HG03103 (cell line): ENCODE measurements around the gene RHOBTB3.
"Not testable (repeated sequence)": the region's sequence is repeated elsewhere in the genome, so short reads cannot be mapped to it uniquely, and the experiment has no call there.

Experiments used
- ATAC-seq: cut with Tn5 transposase; IDR thresholded peaks from one replicate; pipeline ENCODE4 v1.9.1; 2021; ENCODE audit warnings: low read depth; ENCODE audit not compliant: unreplicated experiment

RHOBTB3 gene

DNA sequence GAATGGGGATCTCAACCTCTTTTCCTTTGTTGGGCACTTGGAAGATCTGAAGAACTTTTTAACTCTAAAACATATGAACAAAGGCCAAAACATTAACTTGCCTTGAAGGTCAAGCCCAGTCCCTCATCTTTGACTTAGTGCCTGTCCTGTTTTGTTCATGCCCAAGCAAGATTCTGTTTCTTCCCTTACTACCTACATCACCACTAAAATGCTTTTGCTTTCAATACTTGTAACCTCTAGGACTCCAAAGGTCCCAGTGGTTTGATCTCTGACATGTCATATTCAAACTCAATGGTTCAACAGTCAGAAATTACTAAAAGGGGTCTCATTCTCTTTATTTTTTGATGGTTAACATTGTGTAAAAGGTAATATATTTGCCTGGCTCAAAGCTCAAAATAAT, 67.4 kb downstream of the RHOBTB3 start:
- ATAC-seq: no peak

DNA sequence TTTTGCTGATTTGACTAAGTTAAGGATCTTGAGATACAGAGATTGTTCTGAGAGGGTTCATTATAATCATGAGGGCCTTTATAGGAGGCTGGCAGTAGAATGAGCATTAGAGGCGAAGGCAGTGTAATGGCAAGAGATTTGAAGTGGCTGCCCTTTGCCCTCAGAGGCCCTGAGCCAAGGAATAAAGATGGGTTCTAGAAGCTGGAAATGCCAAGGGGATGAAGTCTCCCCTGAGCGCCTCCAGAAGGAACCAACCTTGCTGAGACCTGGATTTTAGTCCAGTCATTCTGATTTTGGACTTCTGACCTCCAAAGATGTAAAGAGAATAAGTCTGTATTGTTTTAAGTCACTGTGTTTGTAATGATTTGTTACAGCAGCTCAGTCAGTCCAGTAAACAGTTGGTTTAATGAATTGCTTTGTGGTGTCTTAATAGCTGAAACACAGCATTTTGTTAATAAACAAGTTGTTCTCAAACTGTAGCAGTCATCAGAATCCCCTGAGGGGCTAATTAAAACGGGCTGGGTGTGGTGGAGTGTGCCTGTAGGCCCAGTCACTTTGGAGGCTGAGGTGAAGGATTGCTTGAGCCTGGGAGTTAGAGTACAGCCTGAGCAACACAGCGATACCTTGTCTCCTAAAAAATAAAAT, 68.2 kb downstream of the RHOBTB3 start:
- ATAC-seq: no peak

DNA sequence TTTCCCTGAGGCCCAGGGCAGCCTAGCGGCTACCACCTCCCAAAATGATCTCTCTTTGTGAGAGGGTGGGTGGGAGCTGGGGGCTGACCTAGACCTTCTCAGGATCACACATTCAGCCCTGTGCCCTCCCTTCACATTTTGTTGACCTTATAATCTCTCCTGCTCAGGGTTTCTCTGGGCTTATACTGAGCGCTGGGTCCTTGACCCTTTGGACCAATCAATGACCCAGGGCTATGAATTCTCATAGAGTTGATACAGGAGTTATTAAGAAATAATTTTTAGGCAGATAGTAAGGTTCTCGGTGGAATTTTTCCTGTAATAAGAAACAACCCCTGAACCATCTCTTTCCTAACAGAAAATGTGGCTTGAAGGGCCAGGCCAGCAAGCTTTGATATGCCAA, 69.4 kb downstream of the RHOBTB3 start:
- ATAC-seq: no peak

DNA sequence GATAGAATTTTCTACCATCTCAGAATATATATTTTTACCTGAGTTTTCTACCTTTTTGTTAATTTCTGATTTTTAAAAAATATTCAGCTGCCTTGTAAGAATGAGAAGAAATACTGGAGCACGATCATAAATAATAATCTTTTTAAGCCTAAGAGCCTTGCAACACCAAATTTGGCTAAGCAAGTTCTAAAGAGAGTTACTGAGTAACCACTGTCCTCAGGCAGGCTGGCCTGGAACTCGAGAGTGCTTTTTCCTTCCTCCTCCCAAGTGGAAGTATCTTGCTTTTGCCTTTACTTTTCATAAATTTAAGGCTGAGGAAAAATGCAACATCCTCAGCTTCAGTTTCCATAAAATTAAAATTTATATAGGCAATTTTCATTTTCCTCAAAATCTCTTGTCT, 70.4 kb downstream of the RHOBTB3 start:
- ATAC-seq: no peak

DNA sequence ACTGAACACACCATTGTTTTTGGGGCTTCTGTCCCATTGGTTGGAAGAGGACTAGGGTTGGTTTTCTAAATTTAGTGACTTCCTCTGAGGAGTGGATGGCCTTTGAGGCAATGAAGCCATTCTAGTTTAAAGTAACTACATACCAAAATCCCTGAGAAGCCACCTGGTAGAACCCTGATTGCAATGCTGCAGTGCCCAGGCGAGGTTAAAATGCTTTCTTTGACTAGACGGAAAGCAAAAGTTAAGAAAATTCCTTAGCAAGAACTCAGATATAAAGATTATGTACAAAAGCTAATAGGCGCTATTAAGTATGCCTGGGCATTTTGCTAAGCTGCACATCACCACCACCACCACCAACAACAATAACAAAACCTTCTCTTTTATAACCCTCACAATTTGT, 70.8 kb downstream of the RHOBTB3 start:
- ATAC-seq: no peak

DNA sequence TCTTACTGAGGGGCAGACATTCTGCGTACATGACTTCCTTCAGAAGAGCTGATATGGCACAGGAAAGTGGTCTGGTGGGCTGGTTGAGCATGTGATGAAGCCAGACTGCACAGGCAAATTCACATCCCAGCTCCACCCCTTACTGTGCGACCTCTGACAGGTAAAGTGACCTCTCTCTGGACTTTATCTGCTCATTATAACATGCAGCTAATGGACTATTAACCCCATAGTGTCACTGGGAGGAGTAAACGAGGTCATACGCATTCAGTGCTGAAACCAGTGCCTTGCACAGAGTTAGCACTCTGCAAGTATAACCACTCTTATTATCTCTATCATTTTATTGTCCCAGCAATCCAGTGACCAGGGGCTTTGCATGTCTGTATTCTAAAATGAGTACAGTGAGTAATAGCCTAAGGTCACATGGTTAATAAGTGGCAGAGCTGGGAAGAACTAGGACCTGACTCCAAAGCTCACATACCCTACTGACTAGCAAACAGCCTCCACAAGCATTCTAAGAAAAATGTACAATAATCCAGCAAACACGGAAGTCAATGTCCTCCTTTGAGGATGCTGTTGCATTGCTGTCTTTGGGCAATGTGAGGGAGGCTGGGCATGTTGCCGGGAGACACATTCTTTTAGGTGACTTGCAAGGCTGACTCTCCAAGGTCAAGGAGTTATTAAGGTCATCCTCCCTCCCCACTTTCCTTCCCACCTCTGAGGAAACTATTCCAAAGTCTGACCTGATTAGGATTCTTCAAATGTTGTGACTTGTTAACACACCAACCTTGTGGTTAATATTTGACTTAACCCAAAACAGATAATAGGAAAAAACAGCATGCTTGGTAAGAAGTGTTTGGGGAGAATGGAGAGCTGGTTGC, 72.4 kb downstream of the RHOBTB3 start:
- ATAC-seq: no peak

DNA sequence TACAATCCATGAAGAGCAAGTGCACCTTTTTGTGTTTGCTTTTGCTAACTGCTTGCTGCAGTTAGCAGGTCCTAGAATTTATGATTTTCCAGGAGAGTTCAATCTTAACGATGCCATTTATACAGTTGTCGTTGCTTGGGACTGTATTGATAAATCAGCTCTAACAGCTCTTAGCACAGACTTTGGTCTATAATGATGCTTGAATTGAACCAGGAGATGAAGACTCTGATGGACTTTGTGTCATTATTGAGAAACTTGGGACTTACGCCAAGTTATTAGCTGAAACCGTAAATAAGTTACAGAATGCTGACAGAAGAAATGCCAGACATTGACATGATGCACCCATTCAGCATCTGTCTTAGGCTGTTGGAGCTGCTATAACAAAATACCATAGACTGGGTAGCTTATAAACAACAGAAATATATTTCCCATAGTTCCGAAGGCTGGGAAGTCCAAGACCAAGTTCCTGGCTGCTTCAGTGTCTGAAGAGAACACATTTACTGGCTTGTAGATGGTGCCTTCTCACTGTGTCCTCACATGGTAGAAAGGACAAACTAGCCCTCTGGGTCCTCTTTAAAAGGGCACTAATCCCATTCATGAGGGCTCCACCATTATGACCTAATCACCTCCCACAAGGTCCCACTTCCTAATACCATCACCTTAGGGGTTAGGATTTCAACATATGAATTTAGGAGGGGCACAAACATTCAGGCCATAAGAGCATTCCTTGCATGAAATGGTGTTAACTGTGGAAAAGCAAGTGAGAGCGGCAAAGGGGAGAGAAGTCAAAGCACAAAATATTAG, 73.8 kb downstream of the RHOBTB3 start:
- no peak for ATAC-seq

DNA sequence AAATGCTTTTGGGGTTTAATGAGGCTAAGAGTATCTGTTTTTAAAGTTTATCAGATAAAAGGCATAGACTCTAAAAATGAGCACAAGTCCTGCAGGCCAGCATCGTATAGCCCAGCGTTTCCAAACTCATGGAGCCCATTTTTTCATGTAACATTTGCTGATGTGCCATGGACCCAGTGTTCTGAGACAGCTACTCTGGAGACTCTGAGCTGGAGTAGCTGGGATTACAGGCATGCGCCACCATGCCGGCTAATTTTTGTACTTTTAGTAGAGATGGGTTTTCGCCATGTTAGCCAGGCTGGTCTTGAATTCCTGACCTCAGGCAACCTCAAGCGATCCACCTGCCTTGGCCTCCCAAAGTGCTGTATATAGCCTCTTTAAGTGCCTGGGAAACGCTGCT, 75.6 kb downstream of the RHOBTB3 start:
- ATAC-seq: no peak

DNA sequence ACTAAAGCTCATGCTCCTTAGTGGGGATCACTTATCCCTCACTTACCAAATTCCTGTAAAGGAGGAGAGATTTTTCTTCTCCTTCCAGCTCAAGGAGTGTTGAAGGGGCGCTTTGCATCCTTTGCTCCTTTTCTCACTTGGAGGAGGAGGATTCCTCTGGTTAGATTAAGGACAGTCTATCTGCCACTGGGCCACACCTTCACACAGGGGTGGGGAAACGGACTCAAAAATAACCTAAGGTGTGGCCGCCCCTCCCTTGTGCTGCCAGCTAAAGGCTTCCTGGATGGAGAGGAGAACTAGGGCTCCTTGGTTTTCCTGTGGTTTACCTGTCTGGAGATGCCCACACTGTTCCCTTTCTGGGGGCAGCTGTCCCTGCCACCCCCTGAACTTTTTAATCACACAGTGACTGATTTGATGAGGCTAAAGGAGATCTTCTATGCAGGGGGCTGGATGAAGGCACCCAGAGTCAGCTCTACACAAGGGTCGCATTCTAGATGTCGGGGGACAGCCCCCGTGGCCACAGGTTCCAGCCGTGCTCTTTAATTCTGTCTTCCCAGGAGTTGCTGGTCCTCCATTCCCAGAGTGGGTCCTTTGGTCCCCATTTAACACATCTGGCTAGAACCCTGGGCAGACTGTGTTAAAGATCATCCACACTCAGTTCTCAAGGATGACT, 77.0 kb downstream of the RHOBTB3 start:
- peak; percentile 1 for ATAC-seq

DNA sequence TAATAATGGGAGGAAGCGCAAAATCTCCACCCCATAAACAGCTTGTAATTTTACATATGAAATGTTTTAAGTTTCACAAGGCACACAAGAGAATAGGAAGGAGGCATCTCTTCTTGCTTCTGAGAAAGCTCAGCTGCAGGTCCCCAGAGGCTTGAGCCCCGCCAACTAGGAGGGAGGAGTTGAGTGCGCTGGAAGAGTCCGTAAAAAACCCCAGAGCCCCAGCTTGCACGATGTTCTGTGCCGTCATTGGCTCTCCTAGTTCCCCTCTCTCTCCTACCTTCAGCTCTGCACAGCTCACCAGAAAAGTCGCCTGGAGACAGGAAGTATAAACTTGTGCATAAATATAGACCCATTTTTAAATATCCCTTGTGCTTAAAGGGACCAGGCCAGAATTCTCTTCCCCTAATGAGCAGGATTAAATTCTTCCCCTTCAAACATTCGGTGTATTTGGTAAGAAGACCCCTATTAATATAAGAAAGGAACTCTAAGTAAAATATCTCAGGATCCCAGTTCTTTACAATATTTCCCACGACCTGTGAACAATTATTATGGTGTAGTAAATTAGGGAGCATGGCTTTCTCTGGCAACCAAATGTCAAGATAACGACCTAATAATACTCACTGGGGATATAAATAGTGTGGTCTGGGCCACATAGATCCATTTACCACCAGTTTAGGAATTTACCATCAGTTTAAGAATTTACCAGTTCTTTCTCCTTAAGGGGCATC, 77.7 kb downstream of the RHOBTB3 start:
- ATAC-seq: peak; percentile 100

DNA sequence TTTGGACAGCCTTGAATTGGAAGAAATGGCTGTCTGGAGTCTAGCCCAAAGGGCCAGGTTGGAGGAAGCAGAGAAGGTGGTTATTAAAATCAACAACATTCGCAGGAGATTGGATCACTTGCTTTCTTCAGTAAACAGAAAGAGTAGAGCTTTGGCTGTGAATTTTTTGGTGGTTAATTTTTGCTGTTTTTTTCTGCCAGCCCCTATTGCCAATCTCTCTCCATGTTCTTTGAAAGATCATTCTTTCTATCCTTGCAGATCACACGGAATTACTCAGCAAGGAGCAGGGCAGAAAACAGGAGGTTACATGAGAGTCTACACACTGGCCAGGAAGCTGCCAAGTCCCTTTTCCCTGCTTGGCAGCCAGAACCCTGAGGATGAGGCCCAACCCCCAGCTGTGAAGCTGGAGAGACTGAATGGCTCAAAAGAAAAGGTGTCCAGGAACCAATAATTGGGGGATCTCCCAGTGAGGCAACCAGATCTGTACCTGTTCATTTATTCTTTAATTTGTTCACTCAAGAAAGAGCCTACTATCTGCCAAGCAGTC, 78.4 kb downstream of the RHOBTB3 start:
- ATAC-seq: no peak

DNA sequence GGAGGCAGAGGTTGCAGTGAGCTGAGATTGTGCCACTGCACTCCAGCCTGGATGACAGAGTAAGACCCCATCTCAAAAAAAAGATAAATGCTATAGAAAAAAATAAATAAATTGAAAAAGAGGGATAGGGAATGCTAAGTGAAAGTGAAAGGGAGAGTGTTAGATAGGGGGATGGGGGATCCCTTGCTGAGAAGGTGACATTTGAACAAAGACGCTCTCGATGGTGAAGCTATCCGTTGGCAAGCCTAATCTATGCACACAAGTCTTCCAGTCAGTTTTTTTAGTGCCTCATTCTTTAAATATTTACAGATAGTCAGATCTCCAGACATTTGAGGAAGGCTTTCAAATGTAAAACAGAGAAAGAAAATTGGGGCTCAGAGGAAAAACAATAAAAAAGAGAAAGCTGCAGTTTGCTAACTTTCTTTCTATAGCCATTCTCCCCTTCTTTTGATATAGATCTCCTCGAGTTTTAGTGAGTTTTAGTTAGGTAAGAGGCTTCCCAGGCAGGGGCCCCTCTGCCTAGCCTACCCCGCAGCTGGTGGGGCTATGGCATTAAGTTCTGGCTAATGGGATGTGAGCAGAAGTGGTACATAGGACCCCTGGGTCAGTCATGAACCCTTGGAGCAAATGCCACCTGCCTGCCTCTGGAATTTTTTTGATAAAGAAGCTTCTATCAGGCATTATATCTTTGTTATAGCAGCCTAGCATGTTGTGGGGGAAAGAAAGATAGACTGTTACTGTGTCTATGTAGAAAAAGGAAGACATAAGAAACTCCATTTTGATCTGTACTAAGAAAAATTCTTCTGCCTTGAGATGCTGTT, 79.4 kb downstream of the RHOBTB3 start:
- ATAC-seq: no peak

DNA sequence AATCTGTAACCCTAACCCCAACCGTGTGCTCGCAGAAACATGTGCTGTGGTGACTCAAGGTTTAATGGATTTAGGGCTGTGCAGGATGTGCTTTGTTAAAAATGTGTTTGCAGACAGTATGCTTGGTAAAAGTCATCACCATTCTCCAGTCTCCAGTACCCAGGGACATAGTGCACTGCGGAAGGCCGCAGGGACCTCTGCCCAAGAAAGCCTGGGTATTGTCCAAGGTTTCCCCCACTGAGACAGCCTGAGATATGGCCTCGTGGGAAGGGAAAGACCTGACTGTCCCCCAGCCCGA, 79.9 kb downstream of the RHOBTB3 start:
- not testable (repeated sequence) for ATAC-seq

DNA sequence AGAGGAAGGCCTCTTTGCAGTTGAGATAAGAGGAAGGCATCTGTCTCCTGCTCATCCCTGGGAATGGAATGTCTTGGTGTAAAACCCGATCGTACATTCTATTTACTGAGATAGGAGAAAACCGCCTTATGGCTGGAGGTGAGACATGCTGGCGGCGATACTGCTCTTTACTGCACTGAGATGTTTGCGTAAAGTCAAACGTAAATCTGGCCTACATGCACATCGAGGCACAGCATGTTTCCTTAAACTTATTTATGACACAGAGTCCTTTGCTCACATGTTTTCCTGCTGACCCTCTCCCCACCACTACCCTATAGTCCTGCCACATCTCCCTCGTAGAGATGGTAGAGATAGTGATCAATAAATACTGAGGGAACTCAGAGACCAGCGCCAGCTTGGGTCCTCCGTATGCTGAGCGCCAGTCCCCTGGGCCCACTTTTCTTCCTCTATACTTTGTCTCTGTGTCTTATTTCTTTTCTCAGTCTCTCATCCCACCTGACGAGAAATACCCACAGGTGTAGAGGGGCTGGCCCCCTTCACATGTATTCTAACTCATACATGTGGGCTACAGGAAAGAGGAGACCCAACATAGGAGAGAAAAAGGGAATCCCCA, 80.4 kb downstream of the RHOBTB3 start:
- not testable (repeated sequence) for ATAC-seq

DNA sequence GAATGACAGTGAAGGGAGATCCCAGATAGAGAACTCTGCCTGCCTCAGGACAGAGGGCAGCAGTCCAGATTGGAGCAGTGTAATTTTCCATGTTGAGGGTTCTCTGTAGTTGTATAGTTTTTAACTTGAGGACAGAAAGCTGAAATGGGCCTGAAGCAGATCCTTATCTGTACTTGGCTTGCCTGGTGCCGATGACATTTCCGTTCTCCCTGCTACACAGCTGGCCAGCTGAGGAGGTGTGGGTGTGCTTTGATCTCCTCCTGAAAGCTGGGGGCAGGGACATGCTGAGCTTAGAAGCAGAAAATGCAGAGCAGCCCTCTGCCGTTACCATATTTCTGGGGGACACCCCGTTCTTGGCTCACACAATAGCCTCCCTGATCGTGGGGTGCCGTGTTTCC, 80.9 kb downstream of the RHOBTB3 start:
- no peak for ATAC-seq

DNA sequence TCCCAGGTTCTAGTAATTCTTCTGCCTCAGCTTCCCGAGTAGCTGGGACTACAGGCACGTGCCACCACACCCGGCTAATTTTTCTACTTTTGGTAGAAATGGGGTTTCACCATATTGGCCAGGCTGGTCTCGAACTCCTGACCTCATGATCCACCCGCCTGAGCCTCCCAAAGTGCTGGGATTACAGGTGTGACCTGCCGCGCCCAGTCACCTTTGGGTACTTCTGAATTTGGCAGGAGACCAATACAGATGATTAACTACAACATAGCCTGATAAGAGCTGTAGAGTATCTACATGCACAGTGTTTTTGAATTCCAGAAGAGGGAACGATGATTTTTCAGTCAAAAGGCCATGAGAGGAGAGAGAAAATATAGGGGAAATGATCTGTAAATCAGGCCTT, 81.9 kb downstream of the RHOBTB3 start:
- ATAC-seq: not testable (repeated sequence)

DNA sequence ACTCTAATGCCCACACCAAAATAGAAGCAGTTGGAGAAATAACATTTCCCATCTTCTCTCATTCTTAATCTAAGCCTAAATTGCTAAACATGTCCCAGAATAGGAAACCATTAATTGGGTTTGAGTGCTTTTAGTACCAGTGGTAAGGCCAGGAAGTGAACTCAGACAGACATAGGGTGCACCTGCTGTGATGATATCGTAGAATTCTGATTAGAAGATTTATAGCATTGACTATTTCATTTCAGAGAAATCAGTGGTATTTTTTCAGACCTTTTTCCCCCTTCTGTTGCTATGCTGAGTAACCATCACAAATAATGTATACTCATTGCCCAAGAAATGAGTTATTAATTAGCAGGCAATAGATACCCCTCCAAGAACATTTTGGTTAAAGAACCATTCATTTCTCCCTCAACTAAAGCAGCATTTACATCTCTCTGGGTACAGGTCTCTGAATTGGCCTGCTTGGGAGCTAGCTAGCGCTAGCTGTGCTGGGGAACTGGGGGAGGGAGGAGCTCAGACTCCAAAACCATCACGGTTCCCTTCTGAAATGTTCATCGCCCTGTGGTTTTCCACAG, 84.1 kb downstream of the RHOBTB3 start:
- no peak for ATAC-seq

DNA sequence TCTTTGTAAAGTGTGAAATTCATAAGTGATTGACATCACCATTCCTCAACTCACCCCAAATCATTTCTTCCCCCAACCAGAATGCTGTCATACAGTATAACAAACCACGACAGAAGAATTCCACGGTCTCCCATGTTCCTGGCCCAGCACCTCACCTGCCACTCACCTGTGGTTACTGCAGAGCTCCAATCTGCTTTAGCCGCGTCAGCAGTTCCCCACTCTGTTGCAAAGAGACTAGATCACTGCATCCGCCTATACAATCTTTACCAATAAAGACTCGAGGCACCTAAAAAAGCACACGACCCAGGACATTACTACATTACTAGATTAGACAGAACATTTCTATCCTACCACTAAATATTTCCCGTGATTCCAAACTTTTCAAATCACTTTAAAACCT, 85.2 kb downstream of the RHOBTB3 start:
- ATAC-seq: no peak
